ENCODE data around the gene IGF2R.
"Not testable (repeated sequence)": the region's sequence is repeated elsewhere in the genome, so short reads cannot be mapped to it uniquely, and the experiment has no call there.

The IGF2R gene

DNA sequence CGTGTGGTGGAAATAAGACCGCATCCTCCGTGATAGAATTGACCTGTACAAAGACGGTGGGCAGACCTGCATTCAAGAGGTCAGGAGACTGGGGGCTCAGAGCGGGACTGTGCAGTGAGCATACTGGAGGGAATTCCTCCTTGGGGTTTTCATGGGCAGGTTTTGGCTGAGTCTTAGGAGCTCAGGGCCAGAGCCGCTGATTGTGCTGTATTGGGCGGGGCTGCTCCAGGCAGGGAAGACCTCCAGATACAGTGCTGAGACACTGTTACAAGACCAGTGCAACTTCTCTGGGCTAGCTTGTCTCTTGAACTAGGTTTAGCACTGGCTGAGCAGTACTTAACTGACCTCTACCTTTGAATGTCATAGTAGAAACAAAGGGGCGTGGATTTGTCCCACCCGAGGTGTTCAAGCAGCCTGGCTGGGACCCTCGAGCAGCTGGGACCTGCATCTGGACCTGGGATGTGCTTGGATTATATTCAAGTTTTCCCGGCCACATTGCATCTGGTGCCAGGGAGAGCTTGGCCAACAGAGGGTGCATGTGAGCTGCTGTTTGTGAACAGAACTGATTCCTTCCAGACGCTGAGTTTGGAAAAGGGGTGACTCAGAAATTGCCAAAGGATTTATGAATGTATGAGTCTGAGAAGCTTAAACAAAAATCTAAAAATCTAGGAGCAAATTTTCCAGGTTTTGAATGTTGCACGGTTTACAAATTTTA, 119.3 kb downstream of the IGF2R start:
- no peaks in the 10 kb centered on the region for H3K27me3 ChIP-seq (ENCODE audit: control insufficient read depth, insufficient read depth, low read length)
- H3K4me1 ChIP-seq, result no peaks in the 10 kb centered on the region
- no peaks in the 10 kb centered on the region for H3K9me3 ChIP-seq (ENCODE audit: control insufficient read depth, low read length)
- H3K27ac ChIP-seq, result no peak overlapping the region
- no peak overlapping the region for H3K4me3 ChIP-seq (ENCODE audit: low read depth, low read length)
- no peaks in the 10 kb centered on the region for H3K36me3 ChIP-seq (ENCODE audit: control insufficient read depth, insufficient read depth, low read length)
- H3K79me2 ChIP-seq, result peaks cover 2% of the 10 kb centered on the region
- TF ChIP-seq, protein P1, sequence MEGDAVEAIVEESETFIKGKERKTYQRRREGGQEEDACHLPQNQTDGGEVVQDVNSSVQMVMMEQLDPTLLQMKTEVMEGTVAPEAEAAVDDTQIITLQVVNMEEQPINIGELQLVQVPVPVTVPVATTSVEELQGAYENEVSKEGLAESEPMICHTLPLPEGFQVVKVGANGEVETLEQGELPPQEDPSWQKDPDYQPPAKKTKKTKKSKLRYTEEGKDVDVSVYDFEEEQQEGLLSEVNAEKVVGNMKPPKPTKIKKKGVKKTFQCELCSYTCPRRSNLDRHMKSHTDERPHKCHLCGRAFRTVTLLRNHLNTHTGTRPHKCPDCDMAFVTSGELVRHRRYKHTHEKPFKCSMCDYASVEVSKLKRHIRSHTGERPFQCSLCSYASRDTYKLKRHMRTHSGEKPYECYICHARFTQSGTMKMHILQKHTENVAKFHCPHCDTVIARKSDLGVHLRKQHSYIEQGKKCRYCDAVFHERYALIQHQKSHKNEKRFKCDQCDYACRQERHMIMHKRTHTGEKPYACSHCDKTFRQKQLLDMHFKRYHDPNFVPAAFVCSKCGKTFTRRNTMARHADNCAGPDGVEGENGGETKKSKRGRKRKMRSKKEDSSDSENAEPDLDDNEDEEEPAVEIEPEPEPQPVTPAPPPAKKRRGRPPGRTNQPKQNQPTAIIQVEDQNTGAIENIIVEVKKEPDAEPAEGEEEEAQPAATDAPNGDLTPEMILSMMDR (IDR thresholded peaks at IDR 0.05), result peak; percentile 33
- H3K9ac ChIP-seq, result no peak overlapping the region
- no peak overlapping the region for H3K4me2 ChIP-seq (ENCODE audit: low read length)
- no peak overlapping the region for H2AFZ ChIP-seq

DNA sequence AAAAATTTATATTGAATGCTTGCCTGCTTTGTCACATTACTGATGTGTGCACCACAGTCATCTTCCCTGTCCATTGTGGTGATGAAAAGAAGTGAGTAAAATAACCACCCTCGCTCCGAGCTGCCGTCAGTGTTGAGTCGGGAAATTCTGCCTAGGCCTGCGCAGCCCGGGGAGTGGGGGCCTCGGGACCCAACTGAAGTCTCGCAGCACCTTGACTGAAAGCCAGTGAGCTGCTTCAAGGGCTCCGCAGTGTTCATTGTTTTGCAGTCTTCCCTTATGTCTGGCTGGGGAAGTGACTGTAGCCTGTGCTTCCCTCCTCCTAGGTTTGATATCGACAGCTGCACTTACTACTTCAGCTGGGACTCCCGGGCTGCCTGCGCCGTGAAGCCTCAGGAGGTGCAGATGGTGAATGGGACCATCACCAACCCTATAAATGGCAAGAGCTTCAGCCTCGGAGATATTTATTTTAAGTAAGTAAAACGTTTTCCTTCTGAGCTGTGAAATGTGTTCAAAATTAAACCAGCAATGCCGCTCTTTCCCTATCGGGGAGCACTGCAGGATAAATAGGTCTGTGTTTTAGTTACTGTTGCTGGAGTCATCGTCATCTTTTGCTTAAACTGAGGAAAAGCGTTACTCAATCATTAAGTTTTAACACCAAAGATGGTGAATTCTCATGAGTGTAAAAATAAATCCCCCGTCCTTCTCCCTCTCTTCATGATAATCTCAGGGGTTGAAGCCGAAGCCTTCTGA, 120.1 kb downstream of the IGF2R start:
- Histone ChIP-seq H3K9me3 (ENCODE audit: control insufficient read depth, low read length) (no peaks in the 10 kb centered on the region), H3K36me3 (ENCODE audit: control insufficient read depth, insufficient read depth, low read length) (no peaks in the 10 kb centered on the region), H3K4me2 (ENCODE audit: low read length) (no peak overlapping the region), H3K9ac (no peak overlapping the region), H3K27me3 (ENCODE audit: control insufficient read depth, insufficient read depth, low read length) (no peaks in the 10 kb centered on the region), H3K4me1 (no peaks in the 10 kb centered on the region), H2AFZ (no peak overlapping the region), H3K79me2 (peaks cover 2% of the 10 kb centered on the region), H3K4me3 (ENCODE audit: low read depth, low read length) (no peak overlapping the region), H3K27ac (no peak overlapping the region)
- TF ChIP-seq, protein P1 (IDR thresholded peaks at IDR 0.05), result no peak

DNA sequence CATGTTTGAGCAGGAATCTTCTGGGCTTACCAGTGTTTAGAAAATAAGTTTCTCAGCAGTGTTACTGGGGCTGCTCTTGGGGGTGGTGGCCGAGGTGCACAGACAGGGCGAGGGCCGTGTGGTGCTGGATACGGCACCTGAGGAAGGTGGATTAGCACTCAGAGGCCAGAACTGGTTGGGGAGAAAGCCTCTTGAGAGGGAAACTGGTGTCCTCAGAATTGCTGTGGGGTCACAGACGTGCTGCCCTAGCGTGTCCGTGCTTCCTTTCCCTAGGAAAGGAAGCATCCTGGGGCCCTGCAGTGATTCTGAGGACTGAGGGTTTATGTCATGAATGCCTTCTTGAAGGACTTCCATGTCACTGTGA, 120.6 kb downstream of the IGF2R start:
- H3K79me2 ChIP-seq, result peaks cover 2% of the 10 kb centered on the region
- H3K27ac ChIP-seq, result no peak overlapping the region
- TF ChIP-seq, protein P1 (IDR thresholded peaks at IDR 0.05), result no peak
- H3K4me2 ChIP-seq (ENCODE audit: low read length), result no peak overlapping the region
- no peaks in the 10 kb centered on the region for H3K4me1 ChIP-seq
- no peaks in the 10 kb centered on the region for H3K9me3 ChIP-seq (ENCODE audit: control insufficient read depth, low read length)
- H2AFZ ChIP-seq, result no peak overlapping the region
- H3K27me3 ChIP-seq (ENCODE audit: control insufficient read depth, insufficient read depth, low read length), result no peaks in the 10 kb centered on the region
- H3K4me3 ChIP-seq (ENCODE audit: low read depth, low read length), result no peak overlapping the region
- no peaks in the 10 kb centered on the region for H3K36me3 ChIP-seq (ENCODE audit: control insufficient read depth, insufficient read depth, low read length)
- no peak overlapping the region for H3K9ac ChIP-seq

DNA sequence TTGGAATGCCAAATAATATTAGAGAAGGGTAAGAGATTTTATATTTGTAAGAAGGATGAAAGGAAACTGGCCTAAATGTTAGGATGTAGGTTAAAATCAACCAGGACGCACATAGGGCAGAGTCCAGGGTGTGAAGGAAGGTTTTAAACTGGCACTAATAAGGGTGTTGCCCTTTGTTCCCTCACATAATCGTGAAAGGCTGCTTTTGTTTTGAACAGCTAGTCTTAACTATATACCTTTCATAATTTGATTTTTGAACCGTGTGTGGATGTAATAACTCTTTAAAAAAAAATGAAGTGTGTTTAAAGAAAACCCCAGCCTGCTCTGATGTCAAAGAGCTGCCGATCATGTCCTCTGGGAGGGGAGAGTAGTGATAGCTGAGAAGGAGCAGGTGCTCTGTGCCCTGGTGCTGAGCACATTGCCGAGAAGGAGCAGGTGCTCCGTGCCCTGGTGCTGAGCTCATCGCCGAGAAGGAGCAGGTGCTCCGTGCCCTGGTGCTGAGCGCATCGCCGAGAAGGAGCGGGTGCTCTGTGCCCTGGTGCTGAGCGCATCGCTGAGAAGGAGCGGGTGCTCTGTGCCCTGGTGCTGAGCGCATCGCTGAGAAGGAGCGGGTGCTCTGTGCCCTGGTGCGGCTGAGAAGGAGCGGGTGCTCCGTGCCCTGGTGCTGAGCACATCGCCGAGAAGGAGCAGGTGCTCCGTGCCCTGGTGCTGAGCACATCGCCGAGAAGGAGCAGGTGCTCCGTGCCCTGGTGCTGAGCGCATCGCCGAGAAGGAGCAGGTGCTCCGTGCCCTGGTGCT, 121.8 kb downstream of the IGF2R start:
- not testable (repeated sequence) for H3K4me2 ChIP-seq (ENCODE audit: low read length); H3K4me3 ChIP-seq (ENCODE audit: low read depth, low read length); H3K9me3 ChIP-seq (ENCODE audit: control insufficient read depth, low read length); H3K36me3 ChIP-seq (ENCODE audit: control insufficient read depth, insufficient read depth, low read length); H2AFZ ChIP-seq; H3K9ac ChIP-seq; H3K27ac ChIP-seq; H3K27me3 ChIP-seq (ENCODE audit: control insufficient read depth, insufficient read depth, low read length); H3K79me2 ChIP-seq; H3K4me1 ChIP-seq

DNA sequence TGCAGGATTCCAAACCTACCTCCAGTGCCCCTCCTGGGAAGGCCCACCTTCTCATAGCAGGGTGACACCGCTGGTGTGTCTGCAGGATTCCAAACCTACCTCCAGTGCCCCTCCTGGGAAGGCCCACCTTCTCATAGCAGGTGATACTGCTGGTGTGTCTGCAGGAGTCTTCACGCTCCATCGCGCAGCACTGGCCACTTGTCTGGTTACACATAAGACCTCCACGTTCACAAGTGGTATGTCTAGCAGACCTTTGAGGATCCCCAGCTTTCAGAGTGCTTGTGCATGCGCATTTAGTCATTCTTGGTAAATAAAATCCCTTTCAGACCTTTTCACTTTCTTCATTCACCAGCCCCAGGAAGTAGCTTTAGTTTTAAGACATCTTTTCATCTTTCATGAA, 123.3 kb downstream of the IGF2R start:
- H3K9me3 ChIP-seq (ENCODE audit: control insufficient read depth, low read length); H3K27me3 ChIP-seq (ENCODE audit: control insufficient read depth, insufficient read depth, low read length); H3K27ac ChIP-seq; H3K79me2 ChIP-seq; H3K9ac ChIP-seq; H3K4me3 ChIP-seq (ENCODE audit: low read depth, low read length); H3K4me1 ChIP-seq; H2AFZ ChIP-seq; H3K4me2 ChIP-seq (ENCODE audit: low read length); H3K36me3 ChIP-seq (ENCODE audit: control insufficient read depth, insufficient read depth, low read length): not testable (repeated sequence)

Measured in parathyroid adenoma (tissue), 2 donors.